Thoracic aorta (tissue), 2 donors: ENCODE data around the gene IL19. TPM values are rescaled to one million over a fixed set of nuclear protein-coding genes. Genes with fewer than 3 reads are reported as not detected.

ENCODE experiments used
- ATAC-seq: fragments of 150-250 bp; one replicate; pipeline ENCODE4 v1.8.0; 2017; ENCODE audit warnings: low read depth; ENCODE audit not compliant: insufficient number of reproducible peaks, low FRiP score
- DNase-seq: peaks from one replicate; pipeline ENCODE4 v3.0.0-alpha.2; 2020; ENCODE audit warnings: low spot score
- H3K27ac ChIP-seq, 2 donors: fragments of 200-600 bp; sonication (generic); 1 replicate in 1 of 2; 2 replicates in 1 of 2; pipeline ENCODE4 v1.5.1; 2016; ENCODE audit warnings: mild to moderate bottlenecking in 2 of 2, moderate library complexity in 2 of 2
- H3K27me3 ChIP-seq: fragments of 200-600 bp; sonication (generic); replicated peaks from 2 replicates; pipeline ENCODE4 v1.6.0; 2016; ENCODE audit warnings: mild to moderate bottlenecking; ENCODE audit not compliant: insufficient read depth
- H3K36me3 ChIP-seq: fragments of 200-600 bp; sonication (generic); one replicate; pipeline ENCODE4 v1.5.1; 2016
- H3K4me1 ChIP-seq, 2 donors: fragments of 200-600 bp; sonication (generic); 1 replicate in 1 of 2; 2 replicates in 1 of 2; pipeline versions ENCODE4 v1.5.1 to v1.6.0; 2016; ENCODE audit warnings: low read depth in 2 of 2, mild to moderate bottlenecking in 1 of 2; ENCODE audit not compliant: control insufficient read depth in 1 of 2
- H3K4me3 ChIP-seq: fragments of 200-600 bp; sonication (generic); 2 replicates; pipeline ENCODE4 v1.5.1; 2016; ENCODE audit warnings: mild to moderate bottlenecking
- H3K9me3 ChIP-seq: fragments of 200-600 bp; sonication (generic); 2 replicates; pipeline ENCODE4 v1.5.1; 2016
- CTCF ChIP-seq: fragments of 200-600 bp; sonication (generic); IDR thresholded peaks from one replicate; pipeline ENCODE4 v1.5.1; 2019; ENCODE audit warnings: antibody characterized with exemption
- total RNA-seq, 2 donors: library from RNA; depleted of rRNA; stranded (reverse); fragments of >200 nt; gene quantifications; one replicate each; pipeline versions ENCODE4 v1.1.0 to v1.2.3, GENCODE V29; 2016

Gene IL19
- total RNA-seq, 2 donors from 2014 or later, result not detected

GRCh38 chr1:206742719-206743383, 27.7 kb upstream of the IL19 start:
- no peak for ATAC-seq
- H3K36me3 ChIP-seq, result no peaks in the 10 kb centered on the region

DNA sequence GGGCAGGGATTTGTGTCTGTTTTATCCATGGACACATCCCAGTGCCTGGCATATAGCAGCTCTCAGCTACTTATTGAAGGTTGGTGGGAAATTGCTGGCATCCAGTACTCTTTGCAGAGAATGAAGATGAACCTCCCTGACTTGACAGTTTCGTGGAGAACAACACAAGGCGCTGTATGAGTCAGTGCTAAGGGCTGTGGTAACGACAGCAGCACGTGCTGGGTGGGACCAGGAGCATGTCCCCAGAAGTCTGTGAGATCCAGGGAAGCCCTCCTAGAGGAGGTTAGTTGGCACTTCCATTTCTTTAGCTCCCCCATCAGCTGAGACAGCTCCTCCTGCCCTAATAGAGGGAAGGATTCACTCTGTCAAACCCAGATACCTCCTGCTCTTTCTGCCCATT, 25.9 kb upstream of the IL19 start:
- ATAC-seq, result no peak
- Histone ChIP-seq H3K27me3 (no peaks in the 10 kb centered on the region), H3K36me3 (no peaks in the 10 kb centered on the region), H3K4me3 (no peak overlapping the region), H3K4me1 (no peaks in the 10 kb centered on the region), H3K9me3 (no peaks in the 10 kb centered on the region), H3K27ac (no peak overlapping the region)
- no peak for DNase-seq
- TF ChIP-seq CTCF, result no peak

More at GRCh38 chr1:206742719-206743383, 27.7 kb upstream of the IL19 start:
- Histone ChIP-seq H3K4me1 (no peaks in the 10 kb centered on the region), H3K9me3 (no peaks in the 10 kb centered on the region), H3K4me3 (no peak overlapping the region), H3K27me3 (no peaks in the 10 kb centered on the region), H3K27ac (no peak overlapping the region)
- DNase-seq, result no peak
- no peak for TF ChIP-seq CTCF

GRCh38 chr1:206745301-206745700, 25.3 kb upstream of the IL19 start:
- DNase-seq, result no peak
- Histone ChIP-seq H3K9me3 (no peaks in the 10 kb centered on the region), H3K27ac (no peak overlapping the region), H3K4me1 (no peaks in the 10 kb centered on the region), H3K4me3 (no peak overlapping the region), H3K36me3 (no peaks in the 10 kb centered on the region), H3K27me3 (no peaks in the 10 kb centered on the region)
- ATAC-seq, result no peak
- TF ChIP-seq CTCF, result no peak

DNA sequence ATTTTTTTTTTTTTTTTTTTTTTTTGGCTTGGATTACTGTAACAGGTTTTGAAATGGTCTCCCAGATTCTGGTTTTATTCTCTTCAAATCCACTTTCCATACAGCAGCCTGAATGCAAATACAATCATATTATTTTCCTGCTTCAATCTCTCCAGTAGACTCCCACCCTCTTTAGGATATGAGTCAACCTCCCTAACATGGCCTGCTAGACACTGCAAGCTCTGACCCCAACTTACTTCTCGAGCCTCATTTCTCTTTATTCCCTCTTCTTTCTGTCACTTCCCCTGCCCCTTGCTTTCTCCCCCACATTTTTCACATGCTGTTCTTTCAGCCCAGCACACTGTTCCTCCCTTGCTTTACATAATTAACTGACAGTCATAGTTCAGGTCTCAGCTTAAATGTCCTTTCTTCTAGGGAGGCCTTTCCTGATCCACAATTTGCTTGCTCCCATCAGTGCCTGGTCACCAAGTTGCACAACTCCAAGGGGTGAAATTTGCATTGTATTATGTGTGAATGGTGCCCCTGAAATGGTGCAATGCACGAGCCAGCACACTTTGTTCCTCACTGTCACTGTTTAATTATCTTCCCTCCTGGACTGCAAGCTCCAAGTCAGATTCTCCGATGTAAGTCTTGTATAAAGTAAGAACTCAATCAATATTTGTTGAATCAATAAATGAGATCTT, 22.1 kb upstream of the IL19 start:
- no peak overlapping the region for H3K4me3 ChIP-seq
- no peak for ATAC-seq
- H3K9me3 ChIP-seq, result no peaks in the 10 kb centered on the region
- no peaks in the 10 kb centered on the region for H3K27me3 ChIP-seq
- H3K27ac ChIP-seq, result no peak overlapping the region
- no peak for DNase-seq
- no peaks in the 10 kb centered on the region for H3K4me1 ChIP-seq
- no peak for TF ChIP-seq CTCF
- H3K36me3 ChIP-seq, result no peaks in the 10 kb centered on the region

DNA sequence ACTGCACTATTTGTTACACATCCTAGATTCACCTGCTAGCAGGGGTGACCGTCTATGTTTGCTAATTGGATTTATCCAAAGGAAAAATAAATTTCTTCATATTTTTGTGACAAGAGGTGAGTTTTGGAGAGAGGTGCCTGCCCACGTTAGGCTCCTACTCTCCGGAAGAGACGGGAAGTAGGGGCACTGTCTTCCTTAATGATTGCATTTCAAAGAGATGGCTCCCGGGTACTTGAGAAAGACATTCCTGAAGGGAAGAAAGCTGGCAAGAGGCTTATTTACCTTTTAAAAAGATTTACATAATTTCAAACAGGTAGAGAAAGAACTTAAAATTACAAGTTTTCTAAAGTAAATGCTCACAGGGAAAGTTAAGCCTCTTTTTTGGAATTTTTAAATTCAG, 18.7 kb upstream of the IL19 start:
- Histone ChIP-seq H3K4me3 (no peak overlapping the region), H3K36me3 (no peaks in the 10 kb centered on the region), H3K27ac (no peak overlapping the region), H3K9me3 (no peaks in the 10 kb centered on the region), H3K4me1 (no peaks in the 10 kb centered on the region), H3K27me3 (no peaks in the 10 kb centered on the region)
- no peak for ATAC-seq
- no peak for DNase-seq
- TF ChIP-seq CTCF, result no peak
